T-helper 2 cell treated with Interferon-gamma antibody and Interleukin-4, amounts not matched to agents 5 μg/mL and 100 μg/mL, for 36 hours (primary cell): Measurements from ENCODE around the gene RABGAP1L.
A peak's percentile ranks its signal among the peaks of the same experiment; 100 is the strongest.

ENCODE experiments used
- DNase-seq: peaks from one replicate; pipeline ENCODE4 v3.0.0; 2021; ENCODE audit warnings: low spot score
- H3K27ac Mint-ChIP-seq: one replicate; pipeline ENCODE4 v1.8.0; 2021; ENCODE audit warnings: mild to moderate bottlenecking, mixed read lengths
- H3K27me3 Mint-ChIP-seq: one replicate; pipeline ENCODE4 v1.8.0; 2021; ENCODE audit warnings: low read depth, mixed read lengths
- H3K36me3 Mint-ChIP-seq: one replicate; pipeline ENCODE4 v1.8.0; 2021; ENCODE audit warnings: low read depth, mixed read lengths
- H3K4me1 Mint-ChIP-seq: one replicate; pipeline ENCODE4 v1.8.0; 2021; ENCODE audit warnings: low read depth, mixed read lengths
- H3K4me3 Mint-ChIP-seq: one replicate; pipeline ENCODE4 v1.8.0; 2022; ENCODE audit warnings: mild to moderate bottlenecking, moderate library complexity, mixed read lengths
- H3K9me3 Mint-ChIP-seq: one replicate; pipeline ENCODE4 v1.8.0; 2021; ENCODE audit warnings: mixed read lengths

Gene RABGAP1L

GRCh38 chr1:174768949-174769348 is 609.6 kb downstream of the RABGAP1L start:
- Mint-ChIP-seq H3K9me3 (no peaks in the 10 kb centered on the region), H3K4me3 (no peak overlapping the region), H3K36me3 (no peaks in the 10 kb centered on the region), H3K4me1 (peaks cover 12% of the 10 kb centered on the region), H3K27ac (no peak overlapping the region), H3K27me3 (no peaks in the 10 kb centered on the region)
- no peak for DNase-seq

- H3K4me1 Mint-ChIP-seq = peaks cover 12% of the 10 kb centered on the region
- no peak overlapping the region for H3K4me3 Mint-ChIP-seq
- H3K27me3 Mint-ChIP-seq = no peaks in the 10 kb centered on the region
- no peaks in the 10 kb centered on the region for H3K9me3 Mint-ChIP-seq
- H3K27ac Mint-ChIP-seq = no peak overlapping the region
- H3K36me3 Mint-ChIP-seq = no peaks in the 10 kb centered on the region
- no peak for DNase-seq
These were observed 610.7 kb downstream of the RABGAP1L start for GRCh38 chr1:174769961-174770549.

GRCh38 chr1:174775621-174776020 is 616.3 kb downstream of the RABGAP1L start:
- Mint-ChIP-seq H3K4me1 (peaks cover 10% of the 10 kb centered on the region), H3K27ac (no peak overlapping the region), H3K4me3 (no peak overlapping the region), H3K9me3 (no peaks in the 10 kb centered on the region), H3K27me3 (no peaks in the 10 kb centered on the region), H3K36me3 (no peaks in the 10 kb centered on the region)
- DNase-seq = no peak

- Mint-ChIP-seq H3K9me3 (no peaks in the 10 kb centered on the region), H3K27ac (no peak overlapping the region), H3K4me3 (no peak overlapping the region), H3K36me3 (no peaks in the 10 kb centered on the region), H3K4me1 (peaks cover 10% of the 10 kb centered on the region), H3K27me3 (peaks cover 3% of the 10 kb centered on the region)
- DNase-seq = no peak
These were observed 617.9 kb downstream of the RABGAP1L start for GRCh38 chr1:174777262-174777661.

GRCh38 chr1:174785510-174785909 is 626.2 kb downstream of the RABGAP1L start:
- H3K4me1 Mint-ChIP-seq = peaks cover 8% of the 10 kb centered on the region
- no peak for DNase-seq
- peaks cover 5% of the 10 kb centered on the region for H3K27me3 Mint-ChIP-seq
- no peaks in the 10 kb centered on the region for H3K9me3 Mint-ChIP-seq
- no peak overlapping the region for H3K4me3 Mint-ChIP-seq
- H3K36me3 Mint-ChIP-seq = no peaks in the 10 kb centered on the region
- H3K27ac Mint-ChIP-seq = no peak overlapping the region

GRCh38 chr1:174786358-174786757 is 627.0 kb downstream of the RABGAP1L start:
- no peaks in the 10 kb centered on the region for H3K36me3 Mint-ChIP-seq
- H3K9me3 Mint-ChIP-seq = no peaks in the 10 kb centered on the region
- H3K27me3 Mint-ChIP-seq = peaks cover 5% of the 10 kb centered on the region
- no peak for DNase-seq
- no peak overlapping the region for H3K4me3 Mint-ChIP-seq
- H3K4me1 Mint-ChIP-seq = peaks cover 10% of the 10 kb centered on the region
- H3K27ac Mint-ChIP-seq = no peak overlapping the region

- H3K36me3 Mint-ChIP-seq = no peaks in the 10 kb centered on the region
- H3K27me3 Mint-ChIP-seq = peaks cover 3% of the 10 kb centered on the region
- no peak overlapping the region for H3K4me3 Mint-ChIP-seq
- H3K4me1 Mint-ChIP-seq = peaks cover 10% of the 10 kb centered on the region
- no peak for DNase-seq
- no peaks in the 10 kb centered on the region for H3K9me3 Mint-ChIP-seq
- H3K27ac Mint-ChIP-seq = no peak overlapping the region
These were observed 627.4 kb downstream of the RABGAP1L start for GRCh38 chr1:174786760-174787159.

GRCh38 chr1:174788981-174789380 is 629.7 kb downstream of the RABGAP1L start:
- Mint-ChIP-seq H3K9me3 (no peaks in the 10 kb centered on the region), H3K27me3 (peaks cover 2% of the 10 kb centered on the region), H3K4me1 (peaks cover 14% of the 10 kb centered on the region), H3K4me3 (no peak overlapping the region), H3K27ac (no peak overlapping the region), H3K36me3 (no peaks in the 10 kb centered on the region)
- no peak for DNase-seq

- H3K4me1 Mint-ChIP-seq = peaks cover 14% of the 10 kb centered on the region
- H3K36me3 Mint-ChIP-seq = no peaks in the 10 kb centered on the region
- no peak overlapping the region for H3K27ac Mint-ChIP-seq
- no peak for DNase-seq
- H3K27me3 Mint-ChIP-seq = peaks cover 2% of the 10 kb centered on the region
- no peaks in the 10 kb centered on the region for H3K9me3 Mint-ChIP-seq
- H3K4me3 Mint-ChIP-seq = no peak overlapping the region
These were observed 630.1 kb downstream of the RABGAP1L start for GRCh38 chr1:174789399-174789798.

GRCh38 chr1:174791863-174792262 is 632.5 kb downstream of the RABGAP1L start:
- DNase-seq = no peak
- H3K4me1 Mint-ChIP-seq = peaks cover 14% of the 10 kb centered on the region
- H3K27ac Mint-ChIP-seq = no peak overlapping the region
- no peaks in the 10 kb centered on the region for H3K36me3 Mint-ChIP-seq
- no peak overlapping the region for H3K4me3 Mint-ChIP-seq
- H3K27me3 Mint-ChIP-seq = peaks cover under 1% of the 10 kb centered on the region
- H3K9me3 Mint-ChIP-seq = no peaks in the 10 kb centered on the region

- Mint-ChIP-seq H3K36me3 (no peaks in the 10 kb centered on the region), H3K9me3 (no peaks in the 10 kb centered on the region), H3K4me3 (no peak overlapping the region), H3K27ac (no peak overlapping the region), H3K27me3 (no peaks in the 10 kb centered on the region), H3K4me1 (peaks cover 6% of the 10 kb centered on the region)
- DNase-seq = no peak
These were observed 635.5 kb downstream of the RABGAP1L start for GRCh38 chr1:174794861-174795260.

GRCh38 chr1:174795806-174796205 is 636.5 kb downstream of the RABGAP1L start:
- Mint-ChIP-seq H3K27me3 (no peaks in the 10 kb centered on the region), H3K27ac (no peak overlapping the region), H3K4me3 (no peak overlapping the region), H3K36me3 (no peaks in the 10 kb centered on the region), H3K9me3 (no peaks in the 10 kb centered on the region), H3K4me1 (peaks cover 6% of the 10 kb centered on the region)
- no peak for DNase-seq

- H3K36me3 Mint-ChIP-seq = no peaks in the 10 kb centered on the region
- H3K27me3 Mint-ChIP-seq = no peaks in the 10 kb centered on the region
- no peak overlapping the region for H3K4me3 Mint-ChIP-seq
- H3K27ac Mint-ChIP-seq = peak overlapping the region; percentile 11
- no peak for DNase-seq
- H3K9me3 Mint-ChIP-seq = no peaks in the 10 kb centered on the region
- peaks cover 2% of the 10 kb centered on the region for H3K4me1 Mint-ChIP-seq
These were observed 638.1 kb downstream of the RABGAP1L start for GRCh38 chr1:174797398-174797797.

- no peak overlapping the region for H3K27ac Mint-ChIP-seq
- H3K27me3 Mint-ChIP-seq = no peaks in the 10 kb centered on the region
These were observed 639.8 kb downstream of the RABGAP1L start for GRCh38 chr1:174799136-174799479.

GRCh38 chr1:174800216-174800851 is 641.0 kb downstream of the RABGAP1L start:
- no peaks in the 10 kb centered on the region for H3K36me3 Mint-ChIP-seq
- peak; percentile 10 for DNase-seq
- H3K27ac Mint-ChIP-seq = no peak overlapping the region
- no peak overlapping the region for H3K4me3 Mint-ChIP-seq
- H3K27me3 Mint-ChIP-seq = no peaks in the 10 kb centered on the region
- H3K9me3 Mint-ChIP-seq = no peaks in the 10 kb centered on the region
- H3K4me1 Mint-ChIP-seq = peaks cover 7% of the 10 kb centered on the region

More at GRCh38 chr1:174799136-174799479, 639.8 kb downstream of the RABGAP1L start:
- no peaks in the 10 kb centered on the region for H3K36me3 Mint-ChIP-seq
- no peak overlapping the region for H3K4me3 Mint-ChIP-seq
- no peak for DNase-seq
- no peaks in the 10 kb centered on the region for H3K9me3 Mint-ChIP-seq
- peaks cover 7% of the 10 kb centered on the region for H3K4me1 Mint-ChIP-seq
